HG02642 (cell line): ENCODE measurements around the gene KIF23.

Source experiments
- ATAC-seq: cut with Tn5 transposase; IDR thresholded peaks from one replicate; pipeline ENCODE4 v1.9.1; 2021; ENCODE audit warnings: mild to moderate bottlenecking; ENCODE audit not compliant: unreplicated experiment, poor library complexity

KIF23 gene

GRCh38 chr15:69460481-69460880 lies 46.3 kb downstream of the KIF23 start:
- ATAC-seq, result no peak

- ATAC-seq, result peak; percentile 15
These were observed 47.9 kb downstream of the KIF23 start for GRCh38 chr15:69462030-69462492.

GRCh38 chr15:69462493-69463181 lies 48.5 kb downstream of the KIF23 start:
- ATAC-seq, result peak; percentile 92

GRCh38 chr15:69463182-69463756 lies 49.1 kb downstream of the KIF23 start:
- ATAC-seq, result no peak

- no peak for ATAC-seq
These were observed 51.1 kb downstream of the KIF23 start for GRCh38 chr15:69465253-69465652.

GRCh38 chr15:69466733-69467132 lies 52.6 kb downstream of the KIF23 start:
- ATAC-seq, result no peak

- no peak for ATAC-seq
These were observed 53.5 kb downstream of the KIF23 start for GRCh38 chr15:69467636-69468035.

GRCh38 chr15:69468241-69469121 lies 54.3 kb downstream of the KIF23 start:
- no peak for ATAC-seq

- no peak for ATAC-seq
These were observed 55.5 kb downstream of the KIF23 start for GRCh38 chr15:69469467-69470201.

- ATAC-seq, result no peak
These were observed 57.9 kb downstream of the KIF23 start for GRCh38 chr15:69472046-69472445.

- no peak for ATAC-seq
These were observed 58.4 kb downstream of the KIF23 start for GRCh38 chr15:69472562-69472961.

- ATAC-seq, result no peak
These were observed 60.1 kb downstream of the KIF23 start for GRCh38 chr15:69474291-69474690.

GRCh38 chr15:69474846-69475455 lies 60.8 kb downstream of the KIF23 start:
- ATAC-seq, result no peak

GRCh38 chr15:69475769-69476358 lies 61.7 kb downstream of the KIF23 start:
- peak; percentile 57 for ATAC-seq

GRCh38 chr15:69476704-69477473 lies 62.7 kb downstream of the KIF23 start:
- no peak for ATAC-seq

GRCh38 chr15:69478259-69478781 lies 64.2 kb downstream of the KIF23 start:
- no peak for ATAC-seq

GRCh38 chr15:69479081-69479480 lies 64.9 kb downstream of the KIF23 start:
- ATAC-seq, result no peak

- no peak for ATAC-seq
These were observed 65.8 kb downstream of the KIF23 start for GRCh38 chr15:69479971-69480370.

GRCh38 chr15:69480932-69481331 lies 66.8 kb downstream of the KIF23 start:
- ATAC-seq, result no peak
